ENCODE data around the gene GADD45B. TPM values are rescaled to one million over a fixed set of nuclear protein-coding genes. Genes with fewer than 3 reads are reported as not detected.

GADD45B gene, protein sequence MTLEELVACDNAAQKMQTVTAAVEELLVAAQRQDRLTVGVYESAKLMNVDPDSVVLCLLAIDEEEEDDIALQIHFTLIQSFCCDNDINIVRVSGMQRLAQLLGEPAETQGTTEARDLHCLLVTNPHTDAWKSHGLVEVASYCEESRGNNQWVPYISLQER
- 100 to 1,000 TPM; 148 to 250 (median 195) TPM for total RNA-seq

DNA sequence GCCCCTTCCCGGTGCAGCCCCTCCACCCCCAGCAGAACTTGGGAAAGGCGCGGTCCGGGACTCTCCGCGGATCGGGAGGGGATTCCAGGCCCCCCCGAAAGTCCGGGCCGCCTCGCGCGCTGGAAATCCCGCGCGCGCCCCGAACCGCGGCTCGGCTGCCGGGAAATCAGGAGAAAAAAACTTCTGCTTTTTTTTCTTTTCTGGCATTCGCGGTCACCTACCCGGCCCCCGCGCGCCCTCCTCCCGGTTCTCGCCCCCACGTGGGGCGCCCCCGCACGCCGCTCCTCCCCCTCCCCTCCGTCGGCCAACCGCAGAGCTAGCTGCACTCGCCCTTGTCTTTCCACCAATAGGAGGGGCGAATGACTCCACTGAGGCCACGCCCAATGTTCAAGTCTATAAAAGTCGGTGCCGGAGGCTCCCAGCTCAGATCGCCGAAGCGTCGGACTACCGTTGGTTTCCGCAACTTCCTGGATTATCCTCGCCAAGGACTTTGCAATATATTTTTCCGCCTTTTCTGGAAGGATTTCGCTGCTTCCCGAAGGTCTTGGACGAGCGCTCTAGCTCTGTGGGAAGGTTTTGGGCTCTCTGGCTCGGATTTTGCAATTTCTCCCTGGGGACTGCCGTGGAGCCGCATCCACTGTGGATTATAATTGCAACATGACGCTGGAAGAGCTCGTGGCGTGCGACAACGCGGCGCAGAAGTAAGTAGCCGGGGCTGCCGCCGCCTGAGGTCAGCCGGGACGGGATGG lies at the start of gene GADD45B:
Gene GADD45B (plus strand): TSS at position 426 of the 749 bp plus-strand sequence. CDS start 232 bp downstream, at position 658.
- Histone ChIP-seq H3K36me3 (peaks cover 9 to 17% of the 10 kb centered on the region in 2 donors), H3K27me3 (no peaks in the 10 kb centered on the region), H3K4me1 (peaks cover 16 to 31% of the 10 kb centered on the region in 2 donors), H3K27ac (peak within 1 kb of the TSS; percentile 96 to 99 (median 98)), H3K9me3 (no peaks in the 10 kb centered on the region), H3K4me3 (replicated peaks in 1 of 3) (peak within 1 kb of the TSS; percentile 93 to 100 (median 99))
- intact Hi-C loops (cut with DNase I), result loop anchor here (2.0 to 5.0 kb wide), 3 partner anchors 66 to 161 kb away; no protein-coding TSS in a partner anchor
- DNase-seq, result peak; percentile 98
- 0 to 1% methylated on average over 14 to 28 of the region's 70 CpGs for WGBS, 2 donors
- peak; percentile 100 for TF ChIP-seq POLR2A (IDR thresholded peaks at IDR 0.05)
- TF ChIP-seq, protein P1, sequence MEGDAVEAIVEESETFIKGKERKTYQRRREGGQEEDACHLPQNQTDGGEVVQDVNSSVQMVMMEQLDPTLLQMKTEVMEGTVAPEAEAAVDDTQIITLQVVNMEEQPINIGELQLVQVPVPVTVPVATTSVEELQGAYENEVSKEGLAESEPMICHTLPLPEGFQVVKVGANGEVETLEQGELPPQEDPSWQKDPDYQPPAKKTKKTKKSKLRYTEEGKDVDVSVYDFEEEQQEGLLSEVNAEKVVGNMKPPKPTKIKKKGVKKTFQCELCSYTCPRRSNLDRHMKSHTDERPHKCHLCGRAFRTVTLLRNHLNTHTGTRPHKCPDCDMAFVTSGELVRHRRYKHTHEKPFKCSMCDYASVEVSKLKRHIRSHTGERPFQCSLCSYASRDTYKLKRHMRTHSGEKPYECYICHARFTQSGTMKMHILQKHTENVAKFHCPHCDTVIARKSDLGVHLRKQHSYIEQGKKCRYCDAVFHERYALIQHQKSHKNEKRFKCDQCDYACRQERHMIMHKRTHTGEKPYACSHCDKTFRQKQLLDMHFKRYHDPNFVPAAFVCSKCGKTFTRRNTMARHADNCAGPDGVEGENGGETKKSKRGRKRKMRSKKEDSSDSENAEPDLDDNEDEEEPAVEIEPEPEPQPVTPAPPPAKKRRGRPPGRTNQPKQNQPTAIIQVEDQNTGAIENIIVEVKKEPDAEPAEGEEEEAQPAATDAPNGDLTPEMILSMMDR (IDR thresholded peaks at IDR 0.05), result no peak

DNA sequence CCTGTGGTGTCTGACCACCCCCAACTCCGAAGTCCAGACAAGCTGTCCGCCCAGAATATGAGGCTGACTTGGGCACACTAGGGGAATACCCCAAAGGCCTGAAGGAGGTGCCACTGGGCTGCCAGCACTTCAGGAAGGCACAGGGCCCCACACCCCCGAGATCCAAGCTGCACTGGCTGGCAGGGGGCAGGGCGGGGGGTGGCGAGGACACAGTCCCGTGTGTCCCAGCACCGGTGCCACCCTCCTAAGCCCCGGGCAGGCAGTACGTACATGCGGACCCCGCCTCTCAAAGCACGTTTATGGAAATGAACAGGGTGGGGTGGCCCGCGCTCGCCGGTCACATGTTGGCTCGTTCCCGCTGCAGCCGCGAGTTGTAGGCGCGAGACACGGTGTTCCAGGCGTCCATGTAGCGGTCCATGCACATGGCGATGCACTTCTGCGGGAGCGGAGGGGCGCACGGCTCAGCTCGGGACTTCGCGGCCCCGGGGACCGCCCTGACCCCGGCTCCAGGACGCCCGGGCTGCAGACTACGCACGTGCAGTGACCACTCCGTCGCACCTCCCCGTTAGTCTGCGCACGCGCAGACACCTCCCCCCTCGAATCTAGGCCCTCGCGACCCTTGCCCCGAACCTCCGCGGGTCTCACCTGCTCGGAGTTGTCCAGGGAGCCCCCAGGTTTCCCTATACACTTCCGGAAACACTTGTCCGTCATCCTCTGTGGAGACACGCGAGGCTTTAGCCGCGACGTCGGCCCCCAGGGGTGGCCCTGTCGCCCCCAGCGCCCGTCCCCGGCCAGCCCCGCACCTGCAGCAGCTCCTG lies 49.1 kb upstream of the GADD45B start:
- DNase-seq, result peak; percentile 9 to 16
- peak overlapping the region in 2 of 3 donors; percentile 98 to 99 for H3K27ac ChIP-seq
- peaks cover 12 to 23% of the 10 kb centered on the region in 2 donors for H3K4me1 ChIP-seq
- 0 to 10% methylated on average over 2 to 37 of the region's 66 CpGs for WGBS, 2 donors
- peaks cover 0 to 14% of the 10 kb centered on the region in 2 donors for H3K36me3 ChIP-seq
- intact Hi-C loops (cut with DNase I), result no loop called here
- TF ChIP-seq, protein P1 (IDR thresholded peaks at IDR 0.05), result no peak
- no peak for TF ChIP-seq POLR2A (IDR thresholded peaks at IDR 0.05)
- no peaks in the 10 kb centered on the region for H3K9me3 ChIP-seq
- no peaks in the 10 kb centered on the region for H3K27me3 ChIP-seq
- H3K4me3 ChIP-seq (replicated peaks in 1 of 3), result peak overlapping the region; percentile 44 to 100 (median 86)

DNA sequence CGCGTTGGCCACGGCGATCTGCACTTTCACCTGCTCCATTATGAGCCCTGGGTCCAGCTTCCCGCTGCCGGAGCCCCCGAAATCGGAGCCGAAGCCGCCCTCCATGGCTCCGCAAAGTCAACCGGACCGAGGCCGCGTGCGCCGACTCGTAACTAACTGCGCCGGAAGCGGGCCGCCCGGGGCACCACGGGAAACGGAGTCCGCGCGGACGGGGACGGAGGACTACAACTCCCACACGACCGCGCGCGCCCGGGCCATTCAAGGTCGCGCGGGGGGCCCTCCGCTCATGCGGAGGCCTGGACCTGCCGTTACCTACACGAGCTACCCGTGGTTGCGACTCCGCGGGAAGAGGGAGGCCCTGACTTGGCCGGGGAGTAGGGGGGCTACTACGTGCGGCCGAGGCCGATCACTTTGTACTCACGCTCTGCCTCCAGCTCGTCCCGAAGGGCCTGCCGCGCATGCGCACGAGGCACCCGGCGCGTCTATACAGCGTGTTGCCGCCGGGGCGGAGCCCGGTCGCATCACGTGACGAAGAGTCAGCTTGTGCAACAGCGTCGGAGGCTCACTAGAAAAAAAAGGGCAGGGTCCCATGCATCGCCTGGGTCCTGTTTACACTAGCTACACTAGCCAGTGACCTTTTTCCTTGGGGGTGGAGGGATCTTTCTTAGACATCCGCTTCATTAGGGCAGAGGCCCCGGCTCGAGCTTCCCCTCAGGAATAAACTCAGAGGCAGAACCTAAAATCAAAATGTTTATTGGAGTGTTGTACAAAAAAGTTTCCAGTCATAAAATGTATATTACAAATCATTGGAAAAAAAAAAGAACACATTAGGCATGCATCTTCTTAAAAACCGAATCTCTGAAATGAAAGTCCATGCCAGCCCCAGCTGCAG lies 48.3 kb upstream of the GADD45B start, which contains the start of gene TIMM13:
Gene TIMM13 (minus strand): TSS at position 158 of the 892 bp plus-strand sequence. CDS start 53 bp downstream, at position 105.
- TF ChIP-seq, protein P1 (IDR thresholded peaks at IDR 0.05), result peak in 1 of 6 experiments; percentile 6
- TF ChIP-seq POLR2A (IDR thresholded peaks at IDR 0.05), result peak; percentile 57 to 86
- intact Hi-C loops (cut with DNase I), result no loop called here
- peak; percentile 97 to 98 for DNase-seq
- H3K9me3 ChIP-seq, result no peaks in the 10 kb centered on the region
- 1 to 3% methylated on average over 21 to 30 of the region's 77 CpGs for WGBS, 2 donors
- H3K36me3 ChIP-seq, result peaks cover 0 to 14% of the 10 kb centered on the region in 2 donors
- no peaks in the 10 kb centered on the region for H3K27me3 ChIP-seq
- H3K27ac ChIP-seq, result peak within 1 kb of the TSS; percentile 92 to 99 (median 98)
- H3K4me1 ChIP-seq, result peaks cover 12 to 23% of the 10 kb centered on the region in 2 donors
- H3K4me3 ChIP-seq (replicated peaks in 1 of 3), result peak within 1 kb of the TSS; percentile 44 to 100 (median 86)

DNA sequence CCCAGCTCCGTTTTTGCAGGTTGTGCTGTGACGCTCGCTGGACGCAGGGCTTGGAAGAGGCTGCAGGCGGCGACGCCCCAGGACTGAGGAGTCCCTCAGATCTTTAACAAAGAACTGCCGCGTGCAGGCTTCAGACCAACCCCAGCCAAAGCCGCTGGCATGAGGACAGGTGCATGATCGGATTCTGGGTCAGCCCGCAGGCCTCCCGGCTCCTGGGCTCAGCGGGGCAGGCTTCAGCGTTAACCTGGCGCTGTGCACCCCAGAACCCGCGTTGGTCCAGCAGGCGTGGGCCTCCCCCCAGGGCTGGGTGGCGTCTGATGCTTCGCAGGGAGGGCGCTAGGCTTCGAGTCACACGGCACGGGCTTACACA lies 47.6 kb upstream of the GADD45B start:
- Histone ChIP-seq H3K4me3 (replicated peaks in 1 of 3) (peak overlapping the region in 1 of 3 donors; percentile 100), H3K36me3 (peaks cover 0 to 14% of the 10 kb centered on the region in 2 donors), H3K27ac (peak overlapping the region; percentile 92 to 99 (median 98)), H3K4me1 (peaks cover 12 to 23% of the 10 kb centered on the region in 2 donors), H3K9me3 (no peaks in the 10 kb centered on the region), H3K27me3 (no peaks in the 10 kb centered on the region)
- 31 to 34% methylated on average over 9 to 17 of the region's 25 CpGs for WGBS, 2 donors
- intact Hi-C loops (cut with DNase I), result no loop called here
- no peak for TF ChIP-seq POLR2A (IDR thresholded peaks at IDR 0.05)
- TF ChIP-seq, protein P1 (IDR thresholded peaks at IDR 0.05), result no peak
- peak; percentile 10 to 25 for DNase-seq

All from thyroid gland (tissue), 4 donors.